GM18517 (cell line): ENCODE data around the gene NOL3.

Source experiments
- ATAC-seq: cut with Tn5 transposase; IDR thresholded peaks from one replicate; pipeline ENCODE4 v1.9.1; 2021; ENCODE audit warnings: mild to moderate bottlenecking, moderate library complexity; ENCODE audit not compliant: unreplicated experiment

The NOL3 gene

GRCh38 chr16:67187175-67187890 lies 17.0 kb downstream of the NOL3 start:
- ATAC-seq: no peak

- ATAC-seq: no peak
Measured at GRCh38 chr16:67188323-67188722, 18.0 kb downstream of the NOL3 start.

- no peak for ATAC-seq
Measured at GRCh38 chr16:67188798-67189197, 18.5 kb downstream of the NOL3 start.

GRCh38 chr16:67190041-67190440 lies 19.7 kb downstream of the NOL3 start, which contains the start of gene EXOC3L1:
Gene EXOC3L1 (minus strand): TSS chr16:67190136. CDS start chr16:67189676, 460 bp downstream.
- ATAC-seq: no peak

- no peak for ATAC-seq
Measured at GRCh38 chr16:67190448-67191399, 20.4 kb downstream of the NOL3 start.

GRCh38 chr16:67191411-67191994 lies 21.2 kb downstream of the NOL3 start:
- peak; percentile 3 for ATAC-seq

GRCh38 chr16:67191995-67192681 lies 21.8 kb downstream of the NOL3 start, which contains the start of gene E2F4:
Gene E2F4 (plus strand): TSS chr16:67192155. CDS start chr16:67192228, 73 bp downstream.
- ATAC-seq: peak; percentile 64

- no peak for ATAC-seq
Measured at GRCh38 chr16:67192781-67193361, 22.5 kb downstream of the NOL3 start.

GRCh38 chr16:67193536-67193935 lies 23.2 kb downstream of the NOL3 start:
- ATAC-seq: no peak

GRCh38 chr16:67194260-67194659 lies 23.9 kb downstream of the NOL3 start:
- no peak for ATAC-seq

GRCh38 chr16:67195676-67196075 lies 25.3 kb downstream of the NOL3 start:
- no peak for ATAC-seq

GRCh38 chr16:67196881-67197280 lies 26.5 kb downstream of the NOL3 start:
- no peak for ATAC-seq

- ATAC-seq: no peak
Measured at GRCh38 chr16:67197704-67198103, 27.4 kb downstream of the NOL3 start.

GRCh38 chr16:67198238-67198734 lies 27.9 kb downstream of the NOL3 start:
- no peak for ATAC-seq

GRCh38 chr16:67199011-67199807 lies 28.9 kb downstream of the NOL3 start, which contains the start of gene ELMO3:
Gene ELMO3 (plus strand): TSS chr16:67199131. CDS start chr16:67199327, 196 bp downstream.
- no peak for ATAC-seq

- ATAC-seq: no peak
Measured at GRCh38 chr16:67199808-67200198, 29.5 kb downstream of the NOL3 start.

- no peak for ATAC-seq
Measured at GRCh38 chr16:67200491-67200890, 30.2 kb downstream of the NOL3 start.

GRCh38 chr16:67201411-67202345 lies 31.3 kb downstream of the NOL3 start:
- no peak for ATAC-seq
